Activated gamma-delta T cell treated with anti-CD3 and anti-CD28 coated beads, Interleukin-2, amount 50 U/mL, for 16 hours (primary cell): ENCODE results near the gene TBX20.
"Not testable (repeated sequence)": the region's sequence is repeated elsewhere in the genome, so short reads cannot be mapped to it uniquely, and the experiment has no call there.

Experiments used
- DNase-seq: peaks from one replicate; pipeline ENCODE4 v3.0.0-alpha.2; 2020; ENCODE audit warnings: low read depth

Gene TBX20

DNA sequence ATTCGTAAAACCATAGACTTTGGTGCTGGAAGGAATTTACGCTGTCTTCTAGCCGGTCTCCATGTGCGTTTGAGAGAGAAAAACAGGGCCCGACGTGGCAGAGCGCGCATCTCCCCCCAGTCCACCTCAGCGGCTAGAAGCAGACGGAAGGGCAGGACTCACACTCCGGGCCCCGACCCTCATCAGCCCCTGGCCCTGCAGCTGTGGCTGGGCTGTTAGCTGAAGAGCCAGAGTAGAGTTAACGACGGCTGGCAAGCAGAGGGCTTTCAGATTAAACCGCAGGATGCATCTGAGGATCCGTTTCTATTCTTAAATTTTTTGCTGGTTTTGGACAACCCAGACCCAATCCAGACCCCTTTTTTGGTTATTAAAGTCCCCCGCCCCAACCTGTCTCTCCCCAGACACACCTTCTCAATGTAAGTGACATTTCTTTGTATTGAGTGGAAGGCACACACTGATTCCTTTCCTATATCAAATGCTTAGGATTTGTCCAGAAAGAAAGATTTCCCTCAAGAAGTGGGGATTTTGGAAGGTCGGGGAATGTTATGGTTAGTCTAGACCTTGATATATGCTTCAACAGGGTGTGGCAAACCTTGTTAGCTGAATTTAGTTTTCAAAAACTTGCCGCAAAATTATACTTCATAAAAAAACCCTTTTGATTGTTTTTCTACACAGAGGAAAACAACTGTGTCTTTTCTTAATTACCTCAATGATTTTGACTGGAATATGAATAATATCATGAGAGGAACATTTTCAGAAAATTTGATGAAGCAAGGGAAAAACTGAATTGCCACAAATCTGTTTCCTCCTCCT, 1.7 kb upstream of the TBX20 start:
- no peak for DNase-seq

DNA sequence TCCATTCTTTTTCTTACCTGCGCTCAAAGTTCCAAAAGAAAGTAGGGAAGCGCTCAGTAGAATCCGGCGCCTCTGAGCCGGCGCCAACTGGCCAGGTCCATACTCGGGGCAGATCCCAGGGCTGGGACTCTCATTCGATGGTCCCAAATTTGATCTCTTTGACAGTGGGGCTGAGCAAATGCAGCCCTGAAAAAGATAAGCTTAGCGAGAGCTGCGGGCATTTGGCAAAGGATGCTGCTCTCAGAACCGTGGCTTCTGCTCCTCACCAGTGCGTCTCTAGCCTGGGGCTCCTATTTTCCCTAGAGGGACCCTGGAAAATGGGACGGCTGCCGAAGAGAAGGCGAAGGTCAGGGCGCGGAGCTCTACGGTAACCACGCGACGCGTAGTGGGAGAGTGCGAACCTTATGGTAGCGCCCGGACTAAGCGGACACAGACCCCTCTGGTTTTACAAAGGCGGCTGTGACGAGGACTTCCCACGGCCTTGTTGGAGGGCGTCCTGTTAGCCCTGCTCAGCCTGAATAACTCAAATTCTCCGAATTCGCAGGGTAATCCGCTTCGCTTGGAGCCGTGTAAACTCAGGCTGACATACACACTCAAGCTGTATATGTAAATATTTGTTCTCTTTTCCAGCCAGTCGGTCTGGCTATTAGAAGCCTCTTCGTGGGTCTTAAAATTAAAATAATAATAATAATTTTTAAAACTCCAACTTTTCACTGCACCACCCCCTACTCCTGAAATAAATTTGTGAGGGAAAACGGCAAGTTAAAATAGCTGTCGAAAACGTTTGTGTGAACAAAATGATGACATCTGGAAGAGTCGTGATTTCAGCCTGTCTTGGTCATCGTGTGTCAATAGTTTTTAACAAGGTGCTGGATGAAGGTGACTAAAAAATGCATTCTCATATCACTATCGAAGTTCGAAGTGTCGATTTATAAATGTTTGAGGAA, 869 bp upstream of the TBX20 start:
- DNase-seq = no peak

GRCh38 chr7:35253460-35253709, 515 bp downstream of the TBX20 start:
- no peak for DNase-seq

DNA sequence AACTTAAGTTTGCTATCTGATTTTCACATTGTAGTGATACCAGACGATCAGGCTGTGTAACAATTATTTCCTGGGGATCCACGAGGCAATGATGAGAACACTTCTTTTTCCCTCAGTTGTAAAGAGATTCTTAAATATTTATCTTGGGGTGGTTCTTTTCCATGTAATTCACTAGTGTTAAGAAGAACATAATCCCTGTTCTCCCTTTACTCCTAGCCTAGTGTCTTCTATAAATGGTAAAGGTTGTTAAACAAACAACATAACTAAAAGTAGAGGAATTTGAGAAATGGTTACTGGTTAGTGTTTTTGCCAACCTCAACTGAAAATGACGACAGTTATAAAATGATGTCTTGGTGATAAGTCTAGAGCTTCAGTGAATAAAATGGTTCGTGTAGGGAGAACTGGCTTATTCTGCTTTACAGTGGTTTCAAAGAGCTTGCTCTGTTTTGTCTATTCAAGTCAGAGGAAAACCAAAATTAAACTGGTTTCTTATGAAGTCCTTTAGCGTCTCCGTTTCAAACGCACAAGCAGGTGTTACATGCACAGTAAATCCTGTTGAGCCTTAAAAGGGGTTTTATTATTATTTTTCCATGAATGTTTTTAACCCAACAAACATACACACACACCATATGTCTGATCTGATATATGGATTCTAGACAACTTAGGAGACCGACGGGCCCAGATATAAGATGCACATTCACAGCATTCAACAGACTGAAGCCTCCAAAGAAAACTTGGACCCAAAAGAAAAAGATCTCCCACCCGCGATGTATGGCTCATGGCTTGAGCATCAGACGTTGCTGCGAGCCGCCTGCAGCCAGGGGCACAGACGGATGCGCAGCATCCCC, 1.1 kb downstream of the TBX20 start:
- DNase-seq = no peak

- DNase-seq = no peak
Measured at GRCh38 chr7:35251606-35252310, 2.1 kb downstream of the TBX20 start.

DNA sequence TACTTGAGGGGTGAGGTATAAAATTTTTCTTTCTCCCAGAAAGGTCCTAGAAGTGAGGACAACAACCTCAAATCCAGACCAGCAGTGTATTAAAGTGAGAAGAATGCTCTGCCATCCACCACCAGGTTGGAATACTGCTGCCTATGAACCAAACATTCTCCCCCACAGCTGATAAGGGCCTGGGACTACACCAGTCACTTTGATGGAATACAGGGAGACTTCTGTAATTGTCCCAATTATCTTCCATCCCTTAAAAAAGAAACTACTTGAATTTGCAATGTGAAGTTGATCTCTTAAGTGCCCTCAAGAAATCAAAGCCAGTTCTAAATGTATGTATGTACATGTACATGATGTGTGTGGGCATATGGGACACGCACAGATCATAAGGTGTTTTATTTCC, 3.0 kb downstream of the TBX20 start:
- DNase-seq = no peak

- no peak for DNase-seq
Measured at GRCh38 chr7:35250452-35250851, 3.4 kb downstream of the TBX20 start.

DNA sequence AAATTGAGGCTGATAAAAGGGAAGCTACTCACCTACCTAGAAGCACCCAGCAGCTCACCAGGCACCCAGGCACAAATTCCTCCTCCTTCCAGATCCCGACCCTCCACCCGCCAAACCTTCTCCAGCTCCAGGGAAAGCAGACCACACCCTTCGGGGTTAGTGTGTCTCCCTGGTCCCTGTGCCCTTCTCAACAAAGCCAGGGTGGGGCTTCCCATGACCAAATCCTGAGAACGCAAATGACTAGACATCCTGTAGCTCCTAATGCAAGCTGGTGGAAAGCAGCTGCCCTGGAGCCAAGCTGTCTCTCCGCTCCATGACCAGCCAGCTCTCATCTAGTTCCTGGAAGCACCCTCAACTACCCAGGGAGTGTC, 4.4 kb downstream of the TBX20 start:
- DNase-seq = no peak

DNA sequence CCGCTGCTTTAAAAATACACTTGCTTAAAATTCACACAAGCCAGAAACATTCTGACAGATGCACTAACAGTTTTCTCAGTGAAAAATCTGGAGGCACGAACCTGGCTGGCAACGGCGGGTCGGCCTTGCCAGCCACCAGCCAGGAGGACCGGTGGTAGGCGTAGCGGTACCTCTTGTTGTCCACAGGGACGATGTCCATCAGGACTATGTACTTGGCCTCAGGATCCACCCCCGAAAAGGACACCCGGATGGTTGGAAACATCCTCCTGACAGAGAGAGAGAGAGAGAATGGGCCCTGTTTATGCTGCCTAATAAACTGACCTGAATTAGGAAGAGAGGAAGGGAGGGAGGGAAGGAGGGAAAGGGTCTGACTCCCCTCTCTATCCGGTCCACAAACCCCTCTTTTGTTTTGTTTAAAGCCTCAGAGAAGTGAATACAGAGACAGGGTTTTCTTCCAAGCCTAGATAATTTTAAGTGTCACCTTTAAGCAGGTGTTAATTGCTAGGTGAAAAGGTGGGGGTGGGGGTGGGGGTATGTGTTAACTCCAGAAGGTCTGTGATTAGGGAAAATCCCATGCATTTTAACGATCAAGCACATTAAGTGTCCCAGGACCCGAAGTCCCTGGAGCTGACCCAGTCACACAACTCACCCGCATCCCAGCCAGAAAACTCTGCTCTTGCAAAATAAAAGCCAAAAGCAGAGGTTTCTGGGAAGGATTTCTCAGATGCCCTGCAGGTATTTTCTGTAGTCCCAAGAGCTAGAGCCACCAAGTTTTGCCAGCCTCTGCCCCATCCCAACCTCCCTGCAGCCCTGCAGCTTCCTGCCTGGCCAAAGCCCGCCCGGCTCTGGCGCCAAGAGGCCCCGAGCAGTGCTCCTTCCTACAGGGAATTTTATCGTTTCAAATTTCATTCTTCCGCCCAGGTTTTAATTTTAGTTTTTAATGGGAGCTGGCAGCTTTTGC, 5.0 kb downstream of the TBX20 start:
- no peak for DNase-seq

- no peak for DNase-seq
Measured at GRCh38 chr7:35246819-35247218, 7.1 kb downstream of the TBX20 start.

DNA sequence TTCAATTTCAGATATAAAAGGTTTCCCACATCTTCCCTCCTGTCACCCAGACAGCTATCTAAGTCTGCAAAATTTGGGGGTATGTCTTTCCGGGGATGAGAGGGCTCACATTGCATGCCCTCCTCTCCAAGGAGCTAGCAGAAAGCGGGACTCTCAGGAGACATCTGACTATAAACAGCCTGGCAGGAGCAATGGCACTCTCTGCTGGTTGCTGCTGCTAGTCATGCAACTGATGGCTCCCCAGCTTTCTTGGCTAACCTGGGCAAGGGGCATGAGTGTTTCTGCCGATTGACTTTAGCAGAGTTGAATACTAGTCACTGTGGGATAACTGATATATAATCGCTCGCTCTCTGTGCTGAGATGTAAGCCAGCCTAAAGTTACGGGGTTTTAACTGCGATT, 12.0 kb downstream of the TBX20 start:
- DNase-seq = no peak

- DNase-seq = no peak
Measured at GRCh38 chr7:35241436-35241835, 12.5 kb downstream of the TBX20 start.

- DNase-seq = not testable (repeated sequence)
Measured at GRCh38 chr7:35241008-35241407, 12.9 kb downstream of the TBX20 start.

DNA sequence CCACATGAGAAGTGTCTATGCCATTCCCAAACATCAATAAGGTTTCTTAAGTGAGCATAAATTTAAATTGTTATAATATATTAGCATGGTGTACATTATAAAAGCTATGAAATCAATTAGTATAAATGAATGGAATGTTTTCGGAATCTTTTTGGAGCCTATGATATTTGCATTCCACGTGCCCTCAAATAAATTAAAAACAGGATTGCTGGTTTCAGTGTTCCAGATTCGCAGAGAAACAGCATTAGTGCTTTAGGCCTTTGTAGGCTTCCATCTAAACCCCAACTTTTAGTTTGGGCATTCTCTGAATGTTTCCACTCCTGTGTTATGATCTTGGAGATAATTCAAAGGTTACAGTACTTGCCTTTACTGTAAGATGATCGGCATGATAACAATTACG, 15.4 kb downstream of the TBX20 start:
- DNase-seq = not testable (repeated sequence)

DNA sequence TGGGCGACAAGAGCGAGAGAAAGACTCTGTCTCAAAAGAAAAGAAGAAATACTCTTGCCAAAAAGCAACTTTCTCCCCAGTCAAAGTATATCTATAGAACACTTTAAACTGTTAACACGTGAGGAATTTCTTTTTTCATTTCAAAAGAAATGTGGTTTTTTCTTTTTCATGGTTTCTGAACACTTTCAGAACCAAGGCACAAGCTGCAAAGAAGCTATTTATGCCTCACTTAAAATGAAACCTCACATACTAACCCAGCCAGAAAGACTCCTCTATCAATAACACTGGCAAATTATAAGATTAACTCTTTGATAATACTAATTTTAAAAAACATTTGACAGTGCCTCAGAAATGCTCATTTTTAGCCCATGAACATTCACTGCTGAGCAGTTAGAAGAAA, 20.9 kb downstream of the TBX20 start:
- DNase-seq = no peak

DNA sequence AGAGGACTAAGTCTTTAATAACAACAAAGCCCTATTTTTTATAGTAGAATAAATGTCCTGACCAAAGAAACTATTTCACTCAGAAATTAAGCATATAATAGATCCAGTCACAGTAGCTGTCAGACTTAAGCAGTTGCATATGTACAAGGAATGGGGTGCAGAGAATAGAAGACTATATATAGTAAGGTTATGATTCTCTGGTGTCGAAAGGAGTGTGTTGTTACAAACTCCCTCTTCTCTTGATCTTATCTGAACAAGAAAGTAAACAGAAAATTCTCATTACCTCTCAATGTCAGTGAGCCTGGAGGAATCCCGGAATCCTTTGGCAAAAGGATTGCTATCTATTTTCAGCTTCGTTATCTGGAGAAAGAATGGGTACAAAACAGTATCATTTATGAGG, 22.7 kb downstream of the TBX20 start:
- not testable (repeated sequence) for DNase-seq

- DNase-seq = not testable (repeated sequence)
Measured at GRCh38 chr7:35229116-35229780, 24.7 kb downstream of the TBX20 start.

- DNase-seq = not testable (repeated sequence)
Measured at GRCh38 chr7:35228496-35229051, 25.3 kb downstream of the TBX20 start.

DNA sequence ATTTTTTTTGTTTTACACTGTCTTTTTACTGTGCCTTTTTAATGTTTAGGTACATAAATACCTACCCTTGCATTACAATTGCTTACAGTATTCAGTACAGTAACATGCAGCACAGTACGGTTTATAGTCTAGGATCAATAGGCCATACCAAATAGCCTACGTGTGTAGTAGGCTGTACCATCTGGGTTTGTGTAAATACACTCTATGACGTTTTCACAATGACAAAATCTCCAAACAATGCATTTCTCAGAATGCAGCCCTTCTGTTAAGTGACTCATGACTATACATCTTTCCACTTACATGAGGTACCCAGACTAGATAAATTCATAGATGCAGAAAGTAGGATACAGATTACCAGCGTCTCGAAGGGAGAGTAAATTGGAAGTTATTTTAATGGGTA, 26.5 kb downstream of the TBX20 start:
- DNase-seq = not testable (repeated sequence)

GRCh38 chr7:35222445-35222844, 31.5 kb downstream of the TBX20 start:
- DNase-seq = not testable (repeated sequence)
